ENCODE measurements around the gene ATP2A2.

- TF ChIP-seq POLR2AphosphoS5 (IDR thresholded peaks at IDR 0.05) = no peak
- TF ChIP-seq CTCF (IDR thresholded peaks at IDR 0.05 in 8 of 11, conservative IDR thresholded peaks at IDR 0.05 in 3 of 11) = no peak
These were observed 64.2 kb downstream of the ATP2A2 start for GRCh38 chr12:110345176-110345661.
